ENCODE results near the gene PRRC1. TPM values are rescaled to one million over a fixed set of nuclear protein-coding genes. Genes with fewer than 3 reads are reported as not detected.

PRRC1 gene
- total RNA-seq, 2 donors from 2014 or later = 61.7 to 90.3 TPM

- no peaks in the 10 kb centered on the region for H3K9me3 ChIP-seq (ENCODE audit: control insufficient read depth, low read length)
- H3K4me3 Mint-ChIP-seq = no peak overlapping the region
- H3K4me3 ChIP-seq (ENCODE audit: low read length) = no peak overlapping the region
- no peaks in the 10 kb centered on the region for H3K9me3 Mint-ChIP-seq
- H3K4me1 ChIP-seq (ENCODE audit: control insufficient read depth, insufficient read depth, low read length) = no peaks in the 10 kb centered on the region
- no peak overlapping the region for H3K27ac Mint-ChIP-seq
- H3K27me3 ChIP-seq (ENCODE audit: control insufficient read depth, insufficient read depth, low read length, poor library complexity, severe bottlenecking) = no peaks in the 10 kb centered on the region
- no peak for TF ChIP-seq CTCF (conservative IDR thresholded peaks at IDR 0.05)
- H3K27me3 Mint-ChIP-seq (ENCODE audit: insufficient read depth) = no peaks in the 10 kb centered on the region
- peaks cover 41% of the 10 kb centered on the region for H3K36me3 ChIP-seq (ENCODE audit: control insufficient read depth, insufficient read depth, low read length)
- no peak for DNase-seq
- 100% methylated on average over 1 of the region's 3 CpGs; no CpG with 5 or more reads in 1 of the 2 experiments for WGBS, 2 experiments (ENCODE audit: insufficient coverage in 1 of 2, insufficient read length in 1 of 2)
- H3K36me3 Mint-ChIP-seq (ENCODE audit: low read depth) = peaks cover 25% of the 10 kb centered on the region
- no peak overlapping the region for H3K9ac ChIP-seq (ENCODE audit: extremely low read depth, low read length, poor library complexity, severe bottlenecking)
- no peak overlapping the region for H3K27ac ChIP-seq (ENCODE audit: low read depth, low read length)
- no peaks in the 10 kb centered on the region for H3K4me1 Mint-ChIP-seq
Measured at GRCh38 chr5:127556609-127557334, 39.3 kb downstream of the PRRC1 start.

- DNase-seq = no peak
- Histone ChIP-seq H3K9ac (ENCODE audit: extremely low read depth, low read length, poor library complexity, severe bottlenecking) (no peak overlapping the region), H3K36me3 (ENCODE audit: control insufficient read depth, insufficient read depth, low read length) (peaks cover 31% of the 10 kb centered on the region), H3K9me3 (ENCODE audit: control insufficient read depth, low read length) (no peaks in the 10 kb centered on the region), H3K27ac (ENCODE audit: low read depth, low read length) (no peak overlapping the region), H3K4me1 (ENCODE audit: control insufficient read depth, insufficient read depth, low read length) (peaks cover 5% of the 10 kb centered on the region), H3K4me3 (ENCODE audit: low read length) (no peak overlapping the region), H3K27me3 (ENCODE audit: control insufficient read depth, insufficient read depth, low read length, poor library complexity, severe bottlenecking) (no peaks in the 10 kb centered on the region)
- no peak for TF ChIP-seq CTCF (conservative IDR thresholded peaks at IDR 0.05)
- Mint-ChIP-seq H3K4me3 (no peak overlapping the region), H3K27me3 (ENCODE audit: insufficient read depth) (no peaks in the 10 kb centered on the region), H3K36me3 (ENCODE audit: low read depth) (peaks cover 21% of the 10 kb centered on the region), H3K9me3 (no peaks in the 10 kb centered on the region), H3K4me1 (peaks cover 5% of the 10 kb centered on the region), H3K27ac (no peak overlapping the region)
- WGBS, 2 experiments (ENCODE audit: insufficient coverage in 1 of 2, insufficient read length in 1 of 2) = 83 to 92% methylated on average over 1 to 2 of the region's 2 CpGs
Measured at GRCh38 chr5:127558273-127558672, 40.8 kb downstream of the PRRC1 start.

GRCh38 chr5:127561254-127561653 is 43.8 kb downstream of the PRRC1 start:
- H3K27ac ChIP-seq (ENCODE audit: low read depth, low read length) = no peak overlapping the region
- Mint-ChIP-seq H3K36me3 (ENCODE audit: low read depth) (peaks cover 7% of the 10 kb centered on the region), H3K4me1 (peaks cover 22% of the 10 kb centered on the region), H3K27ac (no peak overlapping the region), H3K4me3 (no peak overlapping the region), H3K27me3 (ENCODE audit: insufficient read depth) (no peaks in the 10 kb centered on the region), H3K9me3 (no peaks in the 10 kb centered on the region)
- H3K9ac ChIP-seq (ENCODE audit: extremely low read depth, low read length, poor library complexity, severe bottlenecking) = no peak overlapping the region
- no peak for TF ChIP-seq CTCF (conservative IDR thresholded peaks at IDR 0.05)
- DNase-seq = no peak
- H3K27me3 ChIP-seq (ENCODE audit: control insufficient read depth, insufficient read depth, low read length, poor library complexity, severe bottlenecking) = no peaks in the 10 kb centered on the region
- peaks cover 3% of the 10 kb centered on the region for H3K36me3 ChIP-seq (ENCODE audit: control insufficient read depth, insufficient read depth, low read length)
- H3K4me3 ChIP-seq (ENCODE audit: low read length) = no peak overlapping the region
- H3K4me1 ChIP-seq (ENCODE audit: control insufficient read depth, insufficient read depth, low read length) = peaks cover 15% of the 10 kb centered on the region
- H3K9me3 ChIP-seq (ENCODE audit: control insufficient read depth, low read length) = no peaks in the 10 kb centered on the region
- 87 to 90% methylated on average over 2 to 3 of the region's 3 CpGs for WGBS, 2 experiments (ENCODE audit: insufficient coverage in 1 of 2, insufficient read length in 1 of 2)
